ENCODE measurements around the gene WRNIP1. TPM values are rescaled to one million over a fixed set of nuclear protein-coding genes. Genes with fewer than 3 reads are reported as not detected.

The WRNIP1 gene
- total and polyA plus RNA-seq, 9 of the 15 experiments (the other 6 are each of a cell fraction or from before 2014, with no cell fraction given), result 13.2 to 63.6 (median 48.6) TPM

GRCh38 chr6:2800552-2801316 lies 35.5 kb downstream of the WRNIP1 start:
- BruUV-seq (replicated peaks), result no TSS peak
- POLR2A ChIA-PET, result no interaction called here

More at GRCh38 chr6:2800552-2801316, 35.5 kb downstream of the WRNIP1 start:
- no peak overlapping the region for H3K27ac ChIP-seq (ENCODE audit: extremely low read depth, low read depth, low read length)
- H3K4me3 ChIP-seq, result no peak overlapping the region
- H3K27me3 ChIP-seq (ENCODE audit: control insufficient read depth in 2 of 2, insufficient read depth in 2 of 2, low read length in 2 of 2), result no peaks in the 10 kb centered on the region
- no peaks in the 10 kb centered on the region for H4K20me1 ChIP-seq (replicated peaks; ENCODE audit: control insufficient read depth, insufficient read depth, low read length)
- TF ChIP-seq ZBTB17 (CRISPR knock-in tag; IDR thresholded peaks at IDR 0.05), result no peak
- TF ChIP-seq THAP12 (CRISPR knock-in tag; IDR thresholded peaks at IDR 0.05), result 0 out of 2 replicates have a peak, but pooled peaks have one; percentile 5
- 0 out of 2 replicates have a peak, but pooled peaks have one; percentile 22 for TF ChIP-seq MAX (CRISPR knock-in tag; IDR thresholded peaks at IDR 0.05)
- TF ChIP-seq PKNOX1 (IDR thresholded peaks at IDR 0.05), result peak; percentile 65
- H3K79me2 ChIP-seq (ENCODE audit: control insufficient read depth, insufficient read depth, low read length), result no peaks in the 10 kb centered on the region
- H3K4me2 ChIP-seq (ENCODE audit: insufficient read depth, low read length), result no peak overlapping the region
- 77% methylated on average over 14 of the region's 14 CpGs for WGBS (ENCODE audit: insufficient coverage, low coverage, missing lambda C conversion rate)
- H3K9ac ChIP-seq (ENCODE audit: insufficient read depth in 1 of 2, low read depth in 2 of 2, low read length in 2 of 2), result no peak overlapping the region
- no peaks in the 10 kb centered on the region for H3K36me3 ChIP-seq (ENCODE audit: control insufficient read depth, insufficient read depth, low read length)
- DNase-seq (ENCODE audit: extremely low read depth in 1 of 4, low spot score in 3 of 4), result no peak
- peak overlapping the region; percentile 64; the same call in 1 of the 2 replicates for H2AFZ ChIP-seq (ENCODE audit: low read depth, low read length)
- H3K9me3 ChIP-seq (replicated peaks; ENCODE audit: control insufficient read depth, insufficient read depth, low read depth, low read length), result no peaks in the 10 kb centered on the region
- intact Hi-C loops (cut with micrococcal nuclease), result no loop called here
- in situ Hi-C loops (cut with MboI), result no loop called here
- CTCF ChIA-PET (ENCODE audit: low intra/inter-chr PET ratio), result no interaction called here
- ATAC-seq, result no peak
- peaks cover 13 to 18% of the 10 kb centered on the region in 2 experiments for H3K4me1 ChIP-seq (replicated peaks in 1 of 2; ENCODE audit: control insufficient read depth in 2 of 2, insufficient read depth in 2 of 2, low read length in 2 of 2)
- FAIRE-seq, result no peak
- H3K9me1 ChIP-seq (ENCODE audit: control insufficient read depth, insufficient read depth, low read length), result no peaks in the 10 kb centered on the region
